Frontal cortex (tissue), 4 donors: ENCODE results near the gene ACTN2. TPM values are rescaled to one million over a fixed set of nuclear protein-coding genes. Genes with fewer than 3 reads are reported as not detected.

ENCODE experiments used
- DNase-seq, 2 donors: peaks; one replicate each; pipeline ENCODE4 v3.0.0; 2012; ENCODE audit warnings: low spot score in 2 of 2
- FAIRE-seq: peaks from 2 replicates; lab custom pipeline; 2012; peaks lifted over from hg19 to GRCh38; lab: Jason Lieb, UNC
- total RNA-seq: library from RNA; depleted of rRNA; stranded (reverse); fragments of >200 nt; gene quantifications from one replicate; pipeline ENCODE4 v1.2.3, GENCODE V29; 2014
- donor health status: control.
- donor health status: control.
- donor health status: control.

Gene ACTN2
- total RNA-seq, 1 donor from 2014 or later, result 33.8 TPM

DNA sequence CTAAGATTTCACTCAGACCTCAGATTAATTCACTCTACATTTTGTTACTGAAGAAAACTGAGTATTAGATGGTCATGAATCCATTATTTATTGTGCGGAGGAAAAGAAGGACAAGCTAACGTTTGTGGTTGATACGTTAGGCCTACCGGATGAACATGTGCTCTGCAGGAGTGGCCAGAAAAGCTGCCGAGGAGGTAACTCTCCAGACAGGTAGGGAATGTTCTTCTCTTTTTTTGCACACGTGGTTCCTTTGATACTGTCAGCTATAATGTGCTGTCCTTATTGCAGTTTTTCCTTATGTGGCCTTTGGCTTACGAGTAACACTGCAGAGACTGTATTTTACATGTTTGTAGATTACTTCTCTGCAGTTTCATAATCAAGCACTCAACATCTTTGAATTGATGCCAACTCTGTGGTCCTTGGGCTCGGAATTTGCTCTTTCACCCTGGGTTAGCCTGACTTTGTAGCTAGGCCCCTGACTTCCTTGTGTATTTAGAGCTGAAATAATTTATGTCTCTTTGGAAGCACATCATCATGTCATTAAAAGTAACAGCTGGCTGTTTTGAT lies 122.3 kb downstream of the ACTN2 start:
- no peak for DNase-seq
- FAIRE-seq, result no peak

DNA sequence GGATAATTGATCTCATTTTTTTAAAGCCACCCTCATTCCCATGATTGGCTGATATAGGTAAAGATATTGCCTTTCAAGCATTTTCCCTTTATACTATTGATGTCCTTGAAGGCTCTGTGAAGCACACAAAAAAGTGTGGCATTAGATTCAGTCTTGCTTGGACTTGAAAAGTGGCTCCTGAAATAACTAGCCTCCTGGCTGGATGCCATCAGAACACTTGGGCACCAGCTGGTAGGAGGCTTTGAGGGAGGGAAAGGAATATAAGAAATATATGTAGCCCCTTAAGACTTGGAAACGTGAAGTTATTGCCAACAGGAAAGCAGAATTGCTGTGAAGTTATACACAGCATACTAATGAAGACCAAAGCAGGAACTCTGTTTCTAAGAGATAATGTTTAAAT lies 122.8 kb downstream of the ACTN2 start:
- DNase-seq (no peak), FAIRE-seq (no peak)

DNA sequence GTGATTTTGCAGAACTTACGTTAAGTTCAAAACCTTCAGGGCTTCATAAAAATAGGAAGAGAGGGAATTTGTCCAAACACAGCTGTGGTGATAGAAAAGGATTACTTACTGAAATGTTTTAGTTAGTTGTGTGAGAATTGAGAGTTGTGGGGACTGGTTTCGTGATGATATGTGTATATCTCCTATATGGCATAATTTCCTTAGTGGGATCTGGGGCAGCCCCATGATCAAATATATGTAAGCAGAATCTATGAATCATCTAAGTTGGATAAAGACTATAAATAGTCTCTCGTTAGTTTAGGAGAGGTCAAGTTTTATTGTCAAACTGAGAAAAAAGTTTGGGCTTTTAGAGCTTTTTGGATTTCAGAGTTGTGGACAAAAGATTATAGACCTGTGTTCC lies 123.7 kb downstream of the ACTN2 start:
- DNase-seq (no peak), FAIRE-seq (no peak)

DNA sequence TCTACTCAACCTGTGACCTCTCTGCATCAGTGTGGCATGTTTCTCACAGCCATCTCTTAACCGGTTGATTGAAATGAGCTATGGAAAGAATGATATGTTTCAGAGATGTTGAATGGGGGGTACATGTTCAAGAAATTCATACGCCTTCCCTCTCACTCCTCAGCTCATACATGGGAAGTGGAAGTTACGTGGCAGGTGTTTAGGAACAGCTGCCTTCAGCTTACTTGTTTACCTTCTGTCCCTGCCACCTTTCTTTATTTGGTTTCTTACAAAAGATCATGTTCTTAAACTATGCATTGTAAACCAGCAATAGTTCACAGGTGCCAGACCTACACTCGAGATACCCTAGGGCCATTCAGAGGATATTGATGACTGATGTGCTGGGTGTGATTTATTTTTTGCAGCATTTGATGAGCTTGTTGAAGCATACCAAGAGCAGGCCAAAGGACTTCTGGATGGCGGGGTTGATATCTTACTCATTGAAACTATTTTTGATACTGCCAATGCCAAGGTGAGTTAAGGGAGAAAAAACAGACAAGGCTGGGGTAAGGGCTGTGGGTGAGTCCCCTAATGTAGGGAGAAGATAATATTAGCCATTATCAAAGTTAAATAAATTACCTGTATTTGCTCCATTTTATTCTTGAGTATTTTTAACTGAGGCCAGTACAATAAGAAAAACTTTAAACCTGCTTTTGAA lies 126.2 kb downstream of the ACTN2 start:
- DNase-seq (no peak), FAIRE-seq (no peak)

Other genes starting within 250 kb of the ACTN2 start
- gene LGALS8, start 162.5 kb upstream of the ACTN2 start, total RNA-seq, result 66.0 TPM
- gene HEATR1, start 82.0 kb upstream of the ACTN2 start, total RNA-seq, result 33.4 TPM
- 24.1 TPM for gene MTR, start 108.8 kb downstream of the ACTN2 start, total RNA-seq